Measurements from ENCODE around the gene CADPS2.

DNA sequence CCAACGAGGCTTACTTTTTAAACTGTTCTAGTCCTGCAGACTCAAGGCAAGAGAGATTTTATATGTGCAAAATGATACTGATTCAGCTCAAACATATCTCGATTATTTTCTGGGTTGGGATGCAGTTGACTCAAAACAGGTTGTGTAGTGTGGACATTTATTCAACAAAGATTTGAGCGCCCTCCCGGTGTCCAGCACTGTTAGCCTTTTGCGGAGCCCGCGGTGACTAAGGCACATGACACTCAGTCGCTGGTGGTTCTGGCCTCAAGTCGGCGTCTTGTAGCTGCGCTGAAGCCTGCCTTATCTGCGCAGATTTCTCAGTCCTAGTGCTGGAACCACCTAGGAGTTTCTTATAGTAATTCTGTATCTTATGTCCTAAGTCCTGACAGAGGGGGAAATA, 938 bp upstream of the CADPS2 start:
- TF ChIP-seq, protein P1, sequence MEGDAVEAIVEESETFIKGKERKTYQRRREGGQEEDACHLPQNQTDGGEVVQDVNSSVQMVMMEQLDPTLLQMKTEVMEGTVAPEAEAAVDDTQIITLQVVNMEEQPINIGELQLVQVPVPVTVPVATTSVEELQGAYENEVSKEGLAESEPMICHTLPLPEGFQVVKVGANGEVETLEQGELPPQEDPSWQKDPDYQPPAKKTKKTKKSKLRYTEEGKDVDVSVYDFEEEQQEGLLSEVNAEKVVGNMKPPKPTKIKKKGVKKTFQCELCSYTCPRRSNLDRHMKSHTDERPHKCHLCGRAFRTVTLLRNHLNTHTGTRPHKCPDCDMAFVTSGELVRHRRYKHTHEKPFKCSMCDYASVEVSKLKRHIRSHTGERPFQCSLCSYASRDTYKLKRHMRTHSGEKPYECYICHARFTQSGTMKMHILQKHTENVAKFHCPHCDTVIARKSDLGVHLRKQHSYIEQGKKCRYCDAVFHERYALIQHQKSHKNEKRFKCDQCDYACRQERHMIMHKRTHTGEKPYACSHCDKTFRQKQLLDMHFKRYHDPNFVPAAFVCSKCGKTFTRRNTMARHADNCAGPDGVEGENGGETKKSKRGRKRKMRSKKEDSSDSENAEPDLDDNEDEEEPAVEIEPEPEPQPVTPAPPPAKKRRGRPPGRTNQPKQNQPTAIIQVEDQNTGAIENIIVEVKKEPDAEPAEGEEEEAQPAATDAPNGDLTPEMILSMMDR (IDR thresholded peaks at IDR 0.05; ENCODE audit: low read depth, low read length, missing input control) = no peak
- no peak for TF ChIP-seq TAF1 (conservative IDR thresholded peaks at IDR 0.05)
- TF ChIP-seq, protein P2, sequence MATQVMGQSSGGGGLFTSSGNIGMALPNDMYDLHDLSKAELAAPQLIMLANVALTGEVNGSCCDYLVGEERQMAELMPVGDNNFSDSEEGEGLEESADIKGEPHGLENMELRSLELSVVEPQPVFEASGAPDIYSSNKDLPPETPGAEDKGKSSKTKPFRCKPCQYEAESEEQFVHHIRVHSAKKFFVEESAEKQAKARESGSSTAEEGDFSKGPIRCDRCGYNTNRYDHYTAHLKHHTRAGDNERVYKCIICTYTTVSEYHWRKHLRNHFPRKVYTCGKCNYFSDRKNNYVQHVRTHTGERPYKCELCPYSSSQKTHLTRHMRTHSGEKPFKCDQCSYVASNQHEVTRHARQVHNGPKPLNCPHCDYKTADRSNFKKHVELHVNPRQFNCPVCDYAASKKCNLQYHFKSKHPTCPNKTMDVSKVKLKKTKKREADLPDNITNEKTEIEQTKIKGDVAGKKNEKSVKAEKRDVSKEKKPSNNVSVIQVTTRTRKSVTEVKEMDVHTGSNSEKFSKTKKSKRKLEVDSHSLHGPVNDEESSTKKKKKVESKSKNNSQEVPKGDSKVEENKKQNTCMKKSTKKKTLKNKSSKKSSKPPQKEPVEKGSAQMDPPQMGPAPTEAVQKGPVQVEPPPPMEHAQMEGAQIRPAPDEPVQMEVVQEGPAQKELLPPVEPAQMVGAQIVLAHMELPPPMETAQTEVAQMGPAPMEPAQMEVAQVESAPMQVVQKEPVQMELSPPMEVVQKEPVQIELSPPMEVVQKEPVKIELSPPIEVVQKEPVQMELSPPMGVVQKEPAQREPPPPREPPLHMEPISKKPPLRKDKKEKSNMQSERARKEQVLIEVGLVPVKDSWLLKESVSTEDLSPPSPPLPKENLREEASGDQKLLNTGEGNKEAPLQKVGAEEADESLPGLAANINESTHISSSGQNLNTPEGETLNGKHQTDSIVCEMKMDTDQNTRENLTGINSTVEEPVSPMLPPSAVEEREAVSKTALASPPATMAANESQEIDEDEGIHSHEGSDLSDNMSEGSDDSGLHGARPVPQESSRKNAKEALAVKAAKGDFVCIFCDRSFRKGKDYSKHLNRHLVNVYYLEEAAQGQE (IDR thresholded peaks at IDR 0.05) = peak; percentile 49
- TF ChIP-seq, protein P3, sequence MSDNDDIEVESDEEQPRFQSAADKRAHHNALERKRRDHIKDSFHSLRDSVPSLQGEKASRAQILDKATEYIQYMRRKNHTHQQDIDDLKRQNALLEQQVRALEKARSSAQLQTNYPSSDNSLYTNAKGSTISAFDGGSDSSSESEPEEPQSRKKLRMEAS (IDR thresholded peaks at IDR 0.05) = no peak
- no peak for TF ChIP-seq JUND (IDR thresholded peaks at IDR 0.05)
- TF ChIP-seq EGR1 (IDR thresholded peaks at IDR 0.05; ENCODE audit: low read depth in 2 of 2) = no peak
- no peak for TF ChIP-seq NR2F2 (IDR thresholded peaks at IDR 0.05)
- peak; percentile 56 to 63 for TF ChIP-seq RAD21 (IDR thresholded peaks at IDR 0.05)
- TF ChIP-seq HNF4G (IDR thresholded peaks at IDR 0.05) = no peak
- peak; percentile 30 for TF ChIP-seq YY1 (IDR thresholded peaks at IDR 0.05)
- TF ChIP-seq, protein P4, sequence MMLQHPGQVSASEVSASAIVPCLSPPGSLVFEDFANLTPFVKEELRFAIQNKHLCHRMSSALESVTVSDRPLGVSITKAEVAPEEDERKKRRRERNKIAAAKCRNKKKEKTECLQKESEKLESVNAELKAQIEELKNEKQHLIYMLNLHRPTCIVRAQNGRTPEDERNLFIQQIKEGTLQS (IDR thresholded peaks at IDR 0.05) = no peak
- TF ChIP-seq RXRA (IDR thresholded peaks at IDR 0.05) = no peak
- TF ChIP-seq, protein P5, sequence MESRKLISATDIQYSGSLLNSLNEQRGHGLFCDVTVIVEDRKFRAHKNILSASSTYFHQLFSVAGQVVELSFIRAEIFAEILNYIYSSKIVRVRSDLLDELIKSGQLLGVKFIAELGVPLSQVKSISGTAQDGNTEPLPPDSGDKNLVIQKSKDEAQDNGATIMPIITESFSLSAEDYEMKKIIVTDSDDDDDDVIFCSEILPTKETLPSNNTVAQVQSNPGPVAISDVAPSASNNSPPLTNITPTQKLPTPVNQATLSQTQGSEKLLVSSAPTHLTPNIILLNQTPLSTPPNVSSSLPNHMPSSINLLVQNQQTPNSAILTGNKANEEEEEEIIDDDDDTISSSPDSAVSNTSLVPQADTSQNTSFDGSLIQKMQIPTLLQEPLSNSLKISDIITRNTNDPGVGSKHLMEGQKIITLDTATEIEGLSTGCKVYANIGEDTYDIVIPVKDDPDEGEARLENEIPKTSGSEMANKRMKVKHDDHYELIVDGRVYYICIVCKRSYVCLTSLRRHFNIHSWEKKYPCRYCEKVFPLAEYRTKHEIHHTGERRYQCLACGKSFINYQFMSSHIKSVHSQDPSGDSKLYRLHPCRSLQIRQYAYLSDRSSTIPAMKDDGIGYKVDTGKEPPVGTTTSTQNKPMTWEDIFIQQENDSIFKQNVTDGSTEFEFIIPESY (IDR thresholded peaks at IDR 0.05) = no peak
- no peak for TF ChIP-seq FOXA2 (IDR thresholded peaks at IDR 0.05)

Data from liver (tissue), 3 donors.